GM18507 (cell line): ENCODE data around the gene TSPAN33.

ENCODE experiments used
- DNase-seq: peaks from one replicate; pipeline ENCODE4 v3.0.0; 2011; ENCODE audit warnings: low read depth; ENCODE audit not compliant: insufficient read length; ENCODE audit errors: extremely low spot score
- FAIRE-seq: peaks from 2 replicates; lab custom pipeline; 2011; peaks lifted over from hg19 to GRCh38; lab: Jason Lieb, UNC

The TSPAN33 gene

GRCh38 chr7:129127601-129128000, 16.9 kb upstream of the TSPAN33 start:
- DNase-seq (no peak), FAIRE-seq (no peak)

DNA sequence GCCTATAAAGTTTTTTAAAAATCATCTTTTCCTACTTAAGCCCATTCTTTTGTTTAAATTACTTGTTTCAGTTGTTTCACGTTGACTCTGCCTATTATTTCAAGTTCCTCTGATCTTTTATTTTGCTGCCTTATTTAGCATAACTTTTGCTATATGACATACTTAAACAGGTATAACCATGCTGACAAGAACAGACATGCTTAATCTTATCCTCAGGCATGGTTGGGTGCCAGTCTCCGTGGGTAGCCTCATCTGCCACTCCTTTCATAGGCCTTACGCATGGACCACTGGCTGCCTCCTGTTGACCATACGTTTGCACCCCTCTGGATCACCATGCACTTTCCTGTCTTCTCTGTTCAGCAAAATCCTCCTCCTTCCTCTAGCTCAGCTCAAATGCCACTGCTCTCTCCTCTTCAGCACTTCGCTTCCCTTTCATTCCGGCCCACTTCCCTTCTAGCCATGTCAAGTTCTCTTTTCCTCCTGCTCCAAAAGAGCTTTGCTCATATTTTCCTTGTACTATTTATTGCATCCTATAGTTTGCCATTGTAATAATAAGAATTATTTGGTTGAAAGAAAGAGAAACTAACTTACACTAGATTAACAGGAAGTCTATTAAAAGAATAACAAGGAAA, 10.0 kb upstream of the TSPAN33 start:
- FAIRE-seq: no peak
- DNase-seq: no peak

DNA sequence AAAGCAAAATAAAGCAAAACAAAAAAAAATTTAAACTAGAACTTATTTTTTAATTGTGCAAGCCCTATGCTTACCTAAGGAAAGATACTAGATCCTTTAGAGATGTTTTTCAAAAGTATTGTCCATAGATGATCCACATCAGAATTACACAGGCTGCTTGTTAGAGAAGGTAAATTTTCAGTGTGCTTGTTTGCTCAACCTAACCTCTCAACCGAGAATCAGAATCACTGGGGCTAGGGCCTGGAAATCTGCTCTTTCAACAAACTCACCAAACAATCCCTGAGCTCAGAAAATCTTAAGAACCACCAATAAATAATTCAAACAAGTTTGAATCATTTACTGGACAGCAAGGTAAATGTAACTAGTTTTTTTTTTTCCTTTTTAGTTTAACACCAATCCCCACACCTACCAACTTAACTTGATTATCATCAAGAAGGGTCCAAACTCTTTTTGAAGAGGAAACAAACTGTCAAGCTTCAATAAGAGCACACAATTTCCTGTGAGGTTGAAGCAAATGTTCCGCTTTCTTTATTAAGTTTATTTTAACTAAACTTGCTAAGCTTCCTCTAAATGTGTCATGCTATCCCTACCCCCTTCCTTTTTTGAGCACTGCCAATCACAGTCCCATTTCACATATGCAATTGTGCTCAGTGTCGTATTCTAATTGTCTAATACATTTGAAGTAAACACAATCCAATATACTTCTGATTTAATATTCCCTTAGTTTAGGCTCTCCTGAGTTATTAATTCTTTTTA, 7.4 kb upstream of the TSPAN33 start:
- FAIRE-seq: peak; percentile 93

DNA sequence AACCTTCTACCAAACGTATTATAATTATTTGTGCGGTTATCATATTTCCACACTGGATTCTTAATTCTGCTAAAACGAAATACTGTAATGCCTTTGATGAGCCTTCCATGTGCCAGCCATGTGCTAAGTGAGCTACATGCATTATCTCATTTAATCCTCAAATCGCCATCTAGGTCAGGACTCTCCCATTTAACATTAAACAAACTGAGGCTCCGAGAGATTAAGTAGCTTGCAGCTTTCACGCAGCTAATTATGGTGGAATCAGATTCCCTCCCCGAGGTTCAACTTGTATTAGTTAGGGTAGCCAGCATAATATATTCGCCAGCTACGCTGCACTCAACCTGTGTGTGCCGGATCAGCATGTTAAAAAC, 798 bp upstream of the TSPAN33 start:
- no peak for FAIRE-seq
- DNase-seq: no peak

More for the DNA sequence above, 7.4 kb upstream of the TSPAN33 start:
- no peak for DNase-seq

DNA sequence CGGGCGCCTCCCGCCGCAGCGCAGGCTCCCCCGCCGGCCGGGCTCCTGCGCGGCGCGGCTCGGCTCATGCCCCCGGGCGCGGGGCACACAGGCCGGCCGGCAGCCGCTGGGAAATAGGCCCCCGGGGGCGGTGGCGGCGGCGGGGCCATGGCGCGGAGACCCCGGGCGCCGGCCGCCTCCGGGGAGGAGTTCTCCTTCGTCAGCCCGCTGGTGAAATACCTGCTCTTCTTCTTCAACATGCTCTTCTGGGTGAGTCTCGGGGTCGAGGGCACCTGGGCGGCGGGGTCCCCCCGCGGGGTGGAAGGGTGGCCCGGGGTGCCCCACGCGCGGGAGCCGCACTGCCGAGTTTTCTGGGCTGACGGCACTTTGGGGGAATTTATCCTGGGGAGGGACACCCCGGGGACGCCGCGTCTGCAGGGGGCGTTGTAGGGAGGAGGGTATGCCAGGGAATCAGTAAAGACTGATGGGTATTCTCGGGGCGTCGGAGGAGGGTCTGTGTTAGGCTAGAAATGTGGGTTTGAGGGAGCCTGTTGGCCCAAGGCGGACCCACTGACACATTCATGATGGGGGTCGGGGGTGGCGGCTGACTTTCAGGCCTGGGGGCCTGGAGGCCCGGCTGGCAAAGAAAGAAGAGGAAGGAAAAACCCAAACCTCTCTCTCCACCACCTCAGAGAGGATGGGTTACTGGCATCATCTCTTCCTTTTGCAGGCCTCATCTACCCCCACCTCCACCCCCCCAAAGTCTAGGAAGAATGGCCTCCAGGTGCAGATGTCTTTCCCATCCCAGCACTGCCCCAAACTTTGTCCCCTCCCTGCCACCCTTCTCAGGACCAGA, 544 bp downstream of the TSPAN33 start:
- no peak for DNase-seq
- FAIRE-seq: peak; percentile 56

- peak; percentile 89 for FAIRE-seq
- DNase-seq: no peak
These were observed 1.9 kb downstream of the TSPAN33 start for GRCh38 chr7:129146237-129146979.

DNA sequence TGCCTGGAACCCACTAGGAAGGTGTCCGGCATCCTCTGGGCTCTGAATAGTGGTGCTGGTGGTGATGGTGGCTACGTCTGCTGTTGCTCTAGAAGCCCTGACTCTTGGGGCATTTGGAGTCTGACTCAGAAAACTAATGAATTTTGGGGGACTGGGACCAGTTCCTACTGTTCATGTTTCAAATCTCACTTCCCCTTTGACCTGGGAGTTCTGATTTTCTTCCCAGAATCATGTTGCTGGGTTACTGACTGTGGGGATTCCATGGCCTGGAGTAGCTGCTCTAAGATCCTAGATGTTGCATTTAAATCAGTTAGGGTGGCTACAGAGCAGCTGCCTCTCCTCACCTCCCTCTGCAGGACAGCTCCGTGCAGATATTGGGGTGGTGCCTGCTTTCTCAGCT, 3.2 kb downstream of the TSPAN33 start:
- no peak for FAIRE-seq
- no peak for DNase-seq

DNA sequence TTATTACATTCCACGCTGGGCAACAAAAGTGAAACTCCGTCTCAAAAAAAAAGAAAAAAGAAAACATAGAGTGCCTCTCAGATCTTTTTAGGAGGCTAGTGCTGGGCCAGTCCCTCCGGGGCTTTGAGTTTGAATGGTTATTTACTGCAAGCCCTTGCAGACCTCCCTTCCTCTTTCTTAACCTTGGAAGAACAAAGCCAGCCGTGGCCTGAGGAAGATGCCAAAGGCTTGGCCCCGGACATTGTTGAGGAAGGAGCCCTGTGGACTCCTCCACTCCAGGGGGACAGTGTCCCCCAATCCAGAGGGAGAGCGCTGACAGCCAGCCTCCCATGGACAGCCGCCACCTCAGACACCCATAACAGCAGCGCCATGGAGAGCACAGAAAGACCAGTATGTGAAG, 5.0 kb downstream of the TSPAN33 start:
- FAIRE-seq (no peak), DNase-seq (no peak)

GRCh38 chr7:129150199-129150996, 5.9 kb downstream of the TSPAN33 start:
- no peak for FAIRE-seq

GRCh38 chr7:129157651-129158050, 13.1 kb downstream of the TSPAN33 start:
- FAIRE-seq: no peak
- no peak for DNase-seq

More at GRCh38 chr7:129150199-129150996, 5.9 kb downstream of the TSPAN33 start:
- DNase-seq: no peak

GRCh38 chr7:129159539-129159938, 15.0 kb downstream of the TSPAN33 start:
- DNase-seq: no peak
- no peak for FAIRE-seq

GRCh38 chr7:129160161-129160905, 15.8 kb downstream of the TSPAN33 start:
- DNase-seq: no peak
- no peak for FAIRE-seq

GRCh38 chr7:129161524-129162225, 17.2 kb downstream of the TSPAN33 start:
- FAIRE-seq (no peak), DNase-seq (no peak)

DNA sequence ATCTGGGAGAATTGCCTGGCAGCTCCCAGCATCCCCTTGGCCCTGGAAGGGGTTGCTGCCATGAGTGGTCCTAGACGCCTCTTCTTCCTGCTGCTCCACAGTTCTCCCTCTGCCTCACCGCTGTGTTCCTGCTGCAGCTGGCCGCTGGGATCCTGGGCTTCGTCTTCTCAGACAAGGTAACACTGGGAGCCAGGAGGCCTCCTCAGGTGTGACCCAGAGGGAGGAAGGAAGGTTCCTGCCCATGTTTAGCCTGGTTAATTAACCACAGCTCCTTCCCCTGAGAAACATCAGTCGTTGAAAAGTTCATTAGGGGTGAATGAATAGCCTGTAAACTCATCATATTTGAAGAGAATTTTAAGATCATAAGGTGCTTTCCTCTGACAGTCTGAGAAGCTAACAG, 18.2 kb downstream of the TSPAN33 start:
- FAIRE-seq (peak; percentile 64), DNase-seq (no peak)

DNA sequence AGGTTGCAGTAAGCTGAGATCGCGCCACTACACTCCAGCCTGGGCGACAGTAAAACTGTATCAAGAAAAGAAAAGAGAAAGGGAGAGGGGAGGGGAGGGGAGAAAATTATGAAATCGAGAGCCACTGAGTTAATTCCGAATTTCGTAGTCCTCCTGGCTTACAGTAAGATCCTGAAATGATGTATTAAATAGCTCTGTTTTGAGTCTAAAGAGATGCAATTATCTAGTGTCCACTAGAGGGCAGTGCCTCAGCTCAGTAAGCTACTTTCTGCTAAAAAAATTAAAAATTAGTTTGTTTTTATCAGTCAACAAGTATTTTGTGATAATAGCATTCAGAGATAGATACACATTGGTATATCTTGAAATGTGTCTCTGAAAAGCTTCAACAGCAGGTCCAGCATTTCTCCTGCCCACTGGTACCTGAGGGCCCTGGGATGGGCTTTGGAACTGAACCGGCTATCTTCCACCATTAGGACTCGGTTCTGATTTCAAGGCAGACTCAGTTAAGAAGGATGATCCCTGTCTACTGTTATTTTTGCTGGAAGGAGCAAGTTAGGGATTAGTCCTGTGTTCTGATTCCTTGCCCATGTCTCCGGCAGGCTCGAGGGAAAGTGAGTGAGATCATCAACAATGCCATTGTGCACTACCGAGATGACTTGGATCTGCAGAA, 19.5 kb downstream of the TSPAN33 start:
- FAIRE-seq: peak; percentile 35
- DNase-seq: no peak

DNA sequence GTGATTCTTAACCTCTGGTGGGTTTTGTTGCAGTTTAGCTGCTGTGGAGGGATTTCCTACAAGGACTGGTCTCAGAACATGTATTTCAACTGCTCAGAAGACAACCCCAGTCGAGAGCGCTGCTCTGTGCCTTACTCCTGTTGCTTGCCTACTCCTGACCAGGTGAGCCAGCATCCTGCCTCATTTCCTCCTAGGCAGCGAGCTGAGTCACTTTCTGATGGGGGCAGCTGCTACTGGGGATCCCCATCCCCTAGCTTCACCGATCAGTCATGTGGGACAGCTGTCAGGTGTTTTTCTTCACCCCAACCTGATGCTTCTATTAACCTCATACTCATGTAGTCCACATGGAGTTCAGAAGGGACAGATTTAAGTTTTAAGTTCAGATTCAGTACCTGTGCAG, 22.2 kb downstream of the TSPAN33 start:
- FAIRE-seq (peak; percentile 81), DNase-seq (peak; percentile 33)

DNA sequence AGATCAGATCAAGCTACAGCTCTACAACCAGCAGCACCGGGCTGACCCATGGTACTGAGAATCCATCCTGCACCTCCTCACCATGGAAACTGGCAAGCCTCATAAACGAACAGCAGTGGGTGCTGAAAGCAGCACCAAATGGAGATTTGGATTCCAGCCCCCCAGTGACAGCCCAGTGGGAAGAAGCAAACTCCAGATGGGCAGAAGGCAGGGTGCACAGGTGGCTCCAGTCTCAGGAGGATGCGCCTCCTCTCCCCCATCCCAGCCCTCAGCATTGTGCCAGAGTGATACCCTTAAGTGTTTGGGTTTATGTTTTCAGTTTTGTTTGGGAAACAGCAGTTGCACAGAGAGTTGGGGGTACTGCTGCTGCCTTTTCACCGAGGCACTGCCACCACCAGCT, 23.3 kb downstream of the TSPAN33 start:
- FAIRE-seq (no peak), DNase-seq (no peak)
